ENCODE data around the gene CDH26. TPM values are rescaled to one million over a fixed set of nuclear protein-coding genes. Genes with fewer than 3 reads are reported as not detected.

Gene CDH26
- total and polyA plus RNA-seq, 10 of the 15 experiments (the other 5 are each of a cell fraction or from before 2014, with no cell fraction given) = 0.03 to 0.19 (median 0.08) TPM; not detected in 4

- no peak for TF ChIP-seq NFXL1 (IDR thresholded peaks at IDR 0.05; ENCODE audit: borderline replicate concordance)
Observed at GRCh38 chr20:59962155-59962554, 3.9 kb downstream of the CDH26 start (continued).

DNA sequence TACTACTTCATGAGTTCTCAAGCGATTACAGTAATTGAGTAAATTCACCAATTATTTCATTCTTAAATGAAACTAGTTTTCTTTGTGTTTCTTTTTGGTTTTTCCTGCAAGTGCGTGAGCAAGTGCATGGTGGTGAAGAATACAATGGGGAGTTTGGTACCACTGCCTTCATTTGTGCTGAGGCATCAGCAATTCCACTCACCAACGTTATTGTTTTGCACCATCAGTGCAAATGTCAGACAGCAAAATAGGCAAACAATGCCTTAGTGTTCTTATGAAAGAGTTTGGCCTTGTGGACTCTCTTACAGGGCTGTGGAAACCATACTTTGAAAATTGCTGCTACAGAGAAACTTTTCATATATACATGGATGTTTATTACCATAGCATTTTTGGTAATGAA, 8.2 kb downstream of the CDH26 start:
- no peak overlapping the region for H3K9ac ChIP-seq (ENCODE audit: control insufficient read depth, insufficient read depth, low read length)
- SMC1A ChIA-PET (ENCODE audit: uncharacterized antibody, unreplicated experiment) = no interaction called here
- H3K27me3 ChIP-seq (replicated peaks in 1 of 2; ENCODE audit: control insufficient read depth in 2 of 2, insufficient read depth in 2 of 2, low read length in 1 of 2) = no peaks in the 10 kb centered on the region
- H4K20me1 ChIP-seq (ENCODE audit: control insufficient read depth, insufficient read depth) = no peaks in the 10 kb centered on the region
- DNase-seq (ENCODE audit: low read depth, low spot score) (no peak), FAIRE-seq (no peak), ATAC-seq (no peak)
- no TSS peak for BruUV-seq (replicated peaks)
- H3K36me3 ChIP-seq (ENCODE audit: control insufficient read depth in 2 of 2, insufficient read depth in 2 of 2, low read length in 1 of 2) = no peaks in the 10 kb centered on the region
- CTCF ChIA-PET = no interaction called here
- intact Hi-C loops (cut with micrococcal nuclease; ENCODE audit: unreplicated experiment) = no loop called here
- no peaks in the 10 kb centered on the region for H3K4me1 ChIP-seq (ENCODE audit: control insufficient read depth, insufficient read depth, low read length)
- no peaks in the 10 kb centered on the region for H3K9me3 ChIP-seq (replicated peaks; ENCODE audit: control insufficient read depth, insufficient read depth, low read length)
- H3K4me2 ChIP-seq (ENCODE audit: control insufficient read depth, insufficient read depth) = no peak overlapping the region
- no peaks in the 10 kb centered on the region for H3K79me2 ChIP-seq (ENCODE audit: control insufficient read depth, insufficient read depth, low read length)
- H2AFZ ChIP-seq (ENCODE audit: control insufficient read depth, low read depth, low read length) = no peak overlapping the region
- POLR2A ChIA-PET = interaction anchor here (0.6 kb wide), 1 partner anchor 17 kb away, joined by 5 read pairs; no protein-coding TSS in a partner anchor
- in situ Hi-C loops (cut with MboI) = no loop called here
- H3K4me3 ChIP-seq = no peak overlapping the region
- no peak overlapping the region for H3K27ac ChIP-seq (ENCODE audit: control insufficient read depth, insufficient read depth)
- WGBS (ENCODE audit: insufficient coverage, insufficient replicate concordance, low lambda C conversion rate, missing lambda C conversion rate) = 47% methylated on average over 3 of the region's 3 CpGs
- RAD21 ChIA-PET (ENCODE audit: unreplicated experiment) = no interaction called here
- TF ChIP-seq TBL1XR1 (IDR thresholded peaks at IDR 0.05; ENCODE audit: low read depth, low read length) = no peak
- no peak for TF ChIP-seq JUND (IDR thresholded peaks at IDR 0.05; ENCODE audit: low read depth, low read length)
- TF ChIP-seq SP1 (IDR thresholded peaks at IDR 0.05; ENCODE audit: low read depth, low read length) = no peak
- no peak for TF ChIP-seq YY1 (IDR thresholded peaks at IDR 0.05; ENCODE audit: low read depth, low read length)
- no peak for TF ChIP-seq RUNX3 (IDR thresholded peaks at IDR 0.05; ENCODE audit: low read length)
- TF ChIP-seq, protein P1, sequence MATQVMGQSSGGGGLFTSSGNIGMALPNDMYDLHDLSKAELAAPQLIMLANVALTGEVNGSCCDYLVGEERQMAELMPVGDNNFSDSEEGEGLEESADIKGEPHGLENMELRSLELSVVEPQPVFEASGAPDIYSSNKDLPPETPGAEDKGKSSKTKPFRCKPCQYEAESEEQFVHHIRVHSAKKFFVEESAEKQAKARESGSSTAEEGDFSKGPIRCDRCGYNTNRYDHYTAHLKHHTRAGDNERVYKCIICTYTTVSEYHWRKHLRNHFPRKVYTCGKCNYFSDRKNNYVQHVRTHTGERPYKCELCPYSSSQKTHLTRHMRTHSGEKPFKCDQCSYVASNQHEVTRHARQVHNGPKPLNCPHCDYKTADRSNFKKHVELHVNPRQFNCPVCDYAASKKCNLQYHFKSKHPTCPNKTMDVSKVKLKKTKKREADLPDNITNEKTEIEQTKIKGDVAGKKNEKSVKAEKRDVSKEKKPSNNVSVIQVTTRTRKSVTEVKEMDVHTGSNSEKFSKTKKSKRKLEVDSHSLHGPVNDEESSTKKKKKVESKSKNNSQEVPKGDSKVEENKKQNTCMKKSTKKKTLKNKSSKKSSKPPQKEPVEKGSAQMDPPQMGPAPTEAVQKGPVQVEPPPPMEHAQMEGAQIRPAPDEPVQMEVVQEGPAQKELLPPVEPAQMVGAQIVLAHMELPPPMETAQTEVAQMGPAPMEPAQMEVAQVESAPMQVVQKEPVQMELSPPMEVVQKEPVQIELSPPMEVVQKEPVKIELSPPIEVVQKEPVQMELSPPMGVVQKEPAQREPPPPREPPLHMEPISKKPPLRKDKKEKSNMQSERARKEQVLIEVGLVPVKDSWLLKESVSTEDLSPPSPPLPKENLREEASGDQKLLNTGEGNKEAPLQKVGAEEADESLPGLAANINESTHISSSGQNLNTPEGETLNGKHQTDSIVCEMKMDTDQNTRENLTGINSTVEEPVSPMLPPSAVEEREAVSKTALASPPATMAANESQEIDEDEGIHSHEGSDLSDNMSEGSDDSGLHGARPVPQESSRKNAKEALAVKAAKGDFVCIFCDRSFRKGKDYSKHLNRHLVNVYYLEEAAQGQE (IDR thresholded peaks at IDR 0.05; ENCODE audit: low read depth, low read length) = no peak
- TF ChIP-seq, protein P2, sequence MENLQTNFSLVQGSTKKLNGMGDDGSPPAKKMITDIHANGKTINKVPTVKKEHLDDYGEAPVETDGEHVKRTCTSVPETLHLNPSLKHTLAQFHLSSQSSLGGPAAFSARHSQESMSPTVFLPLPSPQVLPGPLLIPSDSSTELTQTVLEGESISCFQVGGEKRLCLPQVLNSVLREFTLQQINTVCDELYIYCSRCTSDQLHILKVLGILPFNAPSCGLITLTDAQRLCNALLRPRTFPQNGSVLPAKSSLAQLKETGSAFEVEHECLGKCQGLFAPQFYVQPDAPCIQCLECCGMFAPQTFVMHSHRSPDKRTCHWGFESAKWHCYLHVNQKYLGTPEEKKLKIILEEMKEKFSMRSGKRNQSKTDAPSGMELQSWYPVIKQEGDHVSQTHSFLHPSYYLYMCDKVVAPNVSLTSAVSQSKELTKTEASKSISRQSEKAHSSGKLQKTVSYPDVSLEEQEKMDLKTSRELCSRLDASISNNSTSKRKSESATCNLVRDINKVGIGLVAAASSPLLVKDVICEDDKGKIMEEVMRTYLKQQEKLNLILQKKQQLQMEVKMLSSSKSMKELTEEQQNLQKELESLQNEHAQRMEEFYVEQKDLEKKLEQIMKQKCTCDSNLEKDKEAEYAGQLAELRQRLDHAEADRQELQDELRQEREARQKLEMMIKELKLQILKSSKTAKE (IDR thresholded peaks at IDR 0.05; ENCODE audit: low read depth, poor library complexity, severe bottlenecking) = no peak
- no peak for TF ChIP-seq E2F8 (IDR thresholded peaks at IDR 0.05; ENCODE audit: low read depth, partially characterized antibody)
- no peak for TF ChIP-seq TCF12 (IDR thresholded peaks at IDR 0.05; ENCODE audit: low read depth, low read length)
- no peak for TF ChIP-seq CEBPB (IDR thresholded peaks at IDR 0.05; ENCODE audit: borderline replicate concordance in 1 of 2, low read depth in 2 of 2, low read length in 2 of 2)
